ENCODE measurements around the gene PTGES. TPM values are rescaled to one million over a fixed set of nuclear protein-coding genes. Genes with fewer than 3 reads are reported as not detected.

Gene PTGES
- total RNA-seq, 1 experiment from 2014 or later = 2.4 TPM

DNA sequence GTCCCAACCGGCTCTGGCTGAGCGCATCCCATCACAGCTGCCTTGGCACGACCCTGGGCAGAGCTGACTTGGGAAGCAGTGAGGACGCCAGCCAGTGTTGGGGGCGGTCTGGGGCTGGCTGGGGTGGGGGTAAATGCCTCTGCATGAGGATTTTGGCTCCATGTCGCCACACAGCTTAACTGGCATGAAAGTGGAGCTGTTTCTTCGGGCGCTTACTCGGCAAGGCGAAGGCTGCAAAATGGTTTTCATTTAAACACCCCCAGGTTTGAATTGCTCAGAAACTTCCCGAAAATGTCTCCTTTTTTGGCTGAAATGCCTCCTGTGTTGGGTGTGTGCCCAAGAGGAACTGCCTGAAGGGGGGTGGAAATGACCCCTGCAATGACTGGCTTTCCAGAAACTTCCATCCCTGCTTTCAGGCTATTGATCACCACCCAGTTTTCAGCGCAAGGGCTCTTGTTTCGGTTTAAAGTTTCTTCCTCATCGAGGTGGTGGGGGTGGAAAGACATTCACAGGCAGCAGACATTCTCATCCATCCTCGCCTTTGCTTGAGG, 38.3 kb downstream of the PTGES start:
- H3K18ac ChIP-seq (ENCODE audit: insufficient read length, low read depth, low read length) = no peak overlapping the region
- H3K27ac ChIP-seq (ENCODE audit: insufficient read length, low read depth, low read length) = no peak overlapping the region
- H3T11ph ChIP-seq (ENCODE audit: low read length) = no peak overlapping the region
- no peak overlapping the region for H2BK20ac ChIP-seq (ENCODE audit: low read depth, low read length, poor library complexity, severe bottlenecking)
- Mint-ChIP-seq H3K36me3 (ENCODE audit: insufficient read depth in 1 of 3, low read depth in 3 of 3) (no peaks in the 10 kb centered on the region), H3K4me1 (peaks cover 0 to 24% of the 10 kb centered on the region in 2 experiments; a peak in 2 of 4 replicates), H3K27ac (no peak overlapping the region), H3K4me3 (no peak overlapping the region), H3K9me3 (no peaks in the 10 kb centered on the region), H3K27me3 (ENCODE audit: low read depth) (no peaks in the 10 kb centered on the region; the same call in 1 of the 2 replicates)
- H3K4ac ChIP-seq (ENCODE audit: low read depth, low read length) = no peak overlapping the region
- H2BK15ac ChIP-seq (ENCODE audit: low read depth, low read length) = no peak overlapping the region
- no peak overlapping the region for H3K9ac ChIP-seq (ENCODE audit: extremely low read depth, insufficient read length, low read length)
- no peaks in the 10 kb centered on the region for H3K27me3 ChIP-seq (ENCODE audit: insufficient read depth, low read length)
- no peaks in the 10 kb centered on the region for H3K23me2 ChIP-seq (ENCODE audit: insufficient read length, low read depth, low read length, poor library complexity, severe bottlenecking)
- no peaks in the 10 kb centered on the region for H3K79me1 ChIP-seq (ENCODE audit: insufficient read depth, low read depth, low read length, poor library complexity, severe bottlenecking)
- H3K14ac ChIP-seq (ENCODE audit: insufficient read depth, low read length) = no peak overlapping the region
- H3K23ac ChIP-seq (ENCODE audit: insufficient read length, low read depth, low read length) = no peak overlapping the region
- no peak overlapping the region for H3K4me2 ChIP-seq (ENCODE audit: insufficient read depth, insufficient read length, low read length)
- H2AFZ ChIP-seq (ENCODE audit: low read length) = no peak overlapping the region
- H3K9me3 ChIP-seq (ENCODE audit: control insufficient read depth, low read depth, low read length) = no peaks in the 10 kb centered on the region
- no peak overlapping the region for H2BK5ac ChIP-seq (ENCODE audit: insufficient read length, low read length)
- WGBS (ENCODE audit: extremely low coverage, insufficient read length, low lambda C conversion rate) = no CpG with 5 or more reads among the region's 15 CpGs
- TF ChIP-seq, protein P1, sequence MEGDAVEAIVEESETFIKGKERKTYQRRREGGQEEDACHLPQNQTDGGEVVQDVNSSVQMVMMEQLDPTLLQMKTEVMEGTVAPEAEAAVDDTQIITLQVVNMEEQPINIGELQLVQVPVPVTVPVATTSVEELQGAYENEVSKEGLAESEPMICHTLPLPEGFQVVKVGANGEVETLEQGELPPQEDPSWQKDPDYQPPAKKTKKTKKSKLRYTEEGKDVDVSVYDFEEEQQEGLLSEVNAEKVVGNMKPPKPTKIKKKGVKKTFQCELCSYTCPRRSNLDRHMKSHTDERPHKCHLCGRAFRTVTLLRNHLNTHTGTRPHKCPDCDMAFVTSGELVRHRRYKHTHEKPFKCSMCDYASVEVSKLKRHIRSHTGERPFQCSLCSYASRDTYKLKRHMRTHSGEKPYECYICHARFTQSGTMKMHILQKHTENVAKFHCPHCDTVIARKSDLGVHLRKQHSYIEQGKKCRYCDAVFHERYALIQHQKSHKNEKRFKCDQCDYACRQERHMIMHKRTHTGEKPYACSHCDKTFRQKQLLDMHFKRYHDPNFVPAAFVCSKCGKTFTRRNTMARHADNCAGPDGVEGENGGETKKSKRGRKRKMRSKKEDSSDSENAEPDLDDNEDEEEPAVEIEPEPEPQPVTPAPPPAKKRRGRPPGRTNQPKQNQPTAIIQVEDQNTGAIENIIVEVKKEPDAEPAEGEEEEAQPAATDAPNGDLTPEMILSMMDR (conservative IDR thresholded peaks at IDR 0.05) = no peak
- H4K91ac ChIP-seq (ENCODE audit: insufficient read length, low read depth, low read length) = no peak overlapping the region
- no peak overlapping the region for H4K5ac ChIP-seq (ENCODE audit: insufficient read length, low read depth, low read length)
- no peak overlapping the region for H3K56ac ChIP-seq (ENCODE audit: insufficient read length, low read depth, low read length)
- H2BK12ac ChIP-seq (ENCODE audit: insufficient read length, low read depth, low read length) = no peak overlapping the region
- no peaks in the 10 kb centered on the region for H4K20me1 ChIP-seq (ENCODE audit: control insufficient read depth, insufficient read depth, insufficient read length)
- H3K79me2 ChIP-seq (ENCODE audit: insufficient read depth, low read length) = no peaks in the 10 kb centered on the region
- no peaks in the 10 kb centered on the region for H3K4me1 ChIP-seq (ENCODE audit: insufficient read depth, low read length)
- DNase-seq = no peak
- no peak overlapping the region for H2BK120ac ChIP-seq (ENCODE audit: low read depth, low read length, poor library complexity, severe bottlenecking)
- H4K8ac ChIP-seq (replicated peaks; ENCODE audit: insufficient read length, low read depth, low read length) = no peak overlapping the region
- H2AK5ac ChIP-seq (ENCODE audit: insufficient read length, low read length) = no peak overlapping the region

Data from H9 (cell line).